ENCODE results near the gene FOXN1.

FOXN1 gene

GRCh38 chr17:28576758-28577465, 70.8 kb downstream of the FOXN1 start, which contains the start of gene ALDOC:
TSS of gene ALDOC (minus strand) at chr17:28576895. CDS start at chr17:28575532, 1,363 bp downstream.
- peak; percentile 37 for DNase-seq

- no peak for DNase-seq
These were observed 71.3 kb downstream of the FOXN1 start for GRCh38 chr17:28577466-28577824.

GRCh38 chr17:28578246-28579195, 72.4 kb downstream of the FOXN1 start:
- DNase-seq, result no peak

- DNase-seq, result no peak
These were observed 73.4 kb downstream of the FOXN1 start for GRCh38 chr17:28579526-28579925.

GRCh38 chr17:28580959-28581358, 74.8 kb downstream of the FOXN1 start:
- DNase-seq, result no peak

GRCh38 chr17:28582513-28582912, 76.4 kb downstream of the FOXN1 start:
- DNase-seq, result no peak

GRCh38 chr17:28584434-28584833, 78.3 kb downstream of the FOXN1 start:
- no peak for DNase-seq

GRCh38 chr17:28585851-28586250, 79.7 kb downstream of the FOXN1 start:
- no peak for DNase-seq
